ENCODE measurements around the gene POU1F1.

Gene POU1F1

GRCh38 chr3:87298111-87298718 is 21.8 kb upstream of the POU1F1 start:
- TF ChIP-seq RAD21 (IDR thresholded peaks at IDR 0.05; ENCODE audit: low read depth) (peak; percentile 81), REST (IDR thresholded peaks at IDR 0.05; ENCODE audit: low read depth) (no peak)

- TF ChIP-seq TAF1 (IDR thresholded peaks at IDR 0.05; ENCODE audit: low read depth), result no peak
- no peak for TF ChIP-seq YY1 (IDR thresholded peaks at IDR 0.05; ENCODE audit: low read depth)
- no peak for TF ChIP-seq EGR1 (IDR thresholded peaks at IDR 0.05)
- TF ChIP-seq CEBPB (IDR thresholded peaks at IDR 0.05), result no peak
- no peak for TF ChIP-seq ZBTB7A (IDR thresholded peaks at IDR 0.05; ENCODE audit: low read depth)
- no peak for TF ChIP-seq USF1 (IDR thresholded peaks at IDR 0.05)
- no peak for TF ChIP-seq NFIC (IDR thresholded peaks at IDR 0.05)
- TF ChIP-seq, protein P1, sequence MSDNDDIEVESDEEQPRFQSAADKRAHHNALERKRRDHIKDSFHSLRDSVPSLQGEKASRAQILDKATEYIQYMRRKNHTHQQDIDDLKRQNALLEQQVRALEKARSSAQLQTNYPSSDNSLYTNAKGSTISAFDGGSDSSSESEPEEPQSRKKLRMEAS (IDR thresholded peaks at IDR 0.05), result no peak
- no peak for TF ChIP-seq CREB1 (IDR thresholded peaks at IDR 0.05; ENCODE audit: low read depth)
- no peak for TF ChIP-seq FOXM1 (IDR thresholded peaks at IDR 0.05; ENCODE audit: borderline replicate concordance, low read depth)
- no peak for TF ChIP-seq REST (IDR thresholded peaks at IDR 0.05; ENCODE audit: low read depth)
- TF ChIP-seq TEAD4 (IDR thresholded peaks at IDR 0.05), result no peak
- TF ChIP-seq EP300 (IDR thresholded peaks at IDR 0.05; ENCODE audit: borderline replicate concordance), result no peak
- no peak for TF ChIP-seq RAD21 (IDR thresholded peaks at IDR 0.05; ENCODE audit: low read depth)
- TF ChIP-seq TCF12 (IDR thresholded peaks at IDR 0.05; ENCODE audit: low read depth), result no peak
Observed at GRCh38 chr3:87288446-87288845, 12.1 kb upstream of the POU1F1 start.

GRCh38 chr3:87287011-87287410 is 10.6 kb upstream of the POU1F1 start:
- no peak for TF ChIP-seq ZBTB7A (IDR thresholded peaks at IDR 0.05; ENCODE audit: low read depth)
- no peak for TF ChIP-seq EGR1 (IDR thresholded peaks at IDR 0.05)
- no peak for TF ChIP-seq CREB1 (IDR thresholded peaks at IDR 0.05; ENCODE audit: low read depth)
- TF ChIP-seq EP300 (IDR thresholded peaks at IDR 0.05; ENCODE audit: borderline replicate concordance), result no peak
- TF ChIP-seq USF1 (IDR thresholded peaks at IDR 0.05), result no peak
- TF ChIP-seq YY1 (IDR thresholded peaks at IDR 0.05; ENCODE audit: low read depth), result no peak
- no peak for TF ChIP-seq NFIC (IDR thresholded peaks at IDR 0.05)
- no peak for TF ChIP-seq TEAD4 (IDR thresholded peaks at IDR 0.05)
- TF ChIP-seq TAF1 (IDR thresholded peaks at IDR 0.05; ENCODE audit: low read depth), result no peak
- no peak for TF ChIP-seq REST (IDR thresholded peaks at IDR 0.05; ENCODE audit: low read depth)
- no peak for TF ChIP-seq TCF12 (IDR thresholded peaks at IDR 0.05; ENCODE audit: low read depth)
- TF ChIP-seq FOXM1 (IDR thresholded peaks at IDR 0.05; ENCODE audit: borderline replicate concordance, low read depth), result no peak
- no peak for TF ChIP-seq RAD21 (IDR thresholded peaks at IDR 0.05; ENCODE audit: low read depth)
- TF ChIP-seq, protein P1 (IDR thresholded peaks at IDR 0.05), result no peak
- TF ChIP-seq CEBPB (IDR thresholded peaks at IDR 0.05), result no peak

DNA sequence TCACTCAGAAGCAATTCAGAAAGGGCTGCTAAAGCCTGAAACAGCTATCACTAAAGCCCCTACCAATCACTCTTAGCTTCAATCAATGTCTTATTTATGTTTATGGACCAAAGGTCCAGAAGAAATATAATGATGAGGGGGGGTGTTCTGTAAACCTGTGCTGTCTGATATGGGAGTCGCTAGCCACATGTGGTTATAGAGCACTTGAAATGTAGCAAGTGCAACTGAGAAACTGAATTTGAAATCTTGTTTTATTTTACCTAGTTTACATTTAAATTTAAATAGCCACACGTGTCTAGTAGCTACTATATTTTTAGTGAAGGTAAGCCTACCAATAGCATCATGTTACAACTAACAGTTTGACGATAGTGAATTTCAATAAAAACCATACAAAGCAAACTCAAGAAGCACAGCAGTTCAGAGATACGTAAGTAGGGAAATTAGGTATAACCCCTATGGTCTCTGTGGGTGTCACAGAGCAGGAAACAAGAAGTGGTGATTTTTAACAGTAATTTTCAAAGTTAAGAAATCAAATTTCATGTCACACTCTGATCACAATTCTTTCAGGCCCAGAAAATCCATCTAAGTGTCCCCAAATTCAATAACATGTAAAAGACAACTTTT is 3.6 kb downstream of the POU1F1 start:
- TF ChIP-seq NFIC (IDR thresholded peaks at IDR 0.05) (no peak), EGR1 (IDR thresholded peaks at IDR 0.05) (no peak), TAF1 (IDR thresholded peaks at IDR 0.05; ENCODE audit: low read depth) (no peak), REST (IDR thresholded peaks at IDR 0.05; ENCODE audit: low read depth) (no peak)

Data from Ishikawa (cell line).